HG03066 (cell line): ENCODE measurements around the gene PNKD.
A peak's percentile ranks its signal among the peaks of the same experiment; 100 is the strongest.

Experiments
- ATAC-seq: cut with Tn5 transposase; IDR thresholded peaks from one replicate; pipeline ENCODE4 v1.9.1; 2021; ENCODE audit warnings: low read depth; ENCODE audit not compliant: unreplicated experiment

The PNKD gene, protein sequence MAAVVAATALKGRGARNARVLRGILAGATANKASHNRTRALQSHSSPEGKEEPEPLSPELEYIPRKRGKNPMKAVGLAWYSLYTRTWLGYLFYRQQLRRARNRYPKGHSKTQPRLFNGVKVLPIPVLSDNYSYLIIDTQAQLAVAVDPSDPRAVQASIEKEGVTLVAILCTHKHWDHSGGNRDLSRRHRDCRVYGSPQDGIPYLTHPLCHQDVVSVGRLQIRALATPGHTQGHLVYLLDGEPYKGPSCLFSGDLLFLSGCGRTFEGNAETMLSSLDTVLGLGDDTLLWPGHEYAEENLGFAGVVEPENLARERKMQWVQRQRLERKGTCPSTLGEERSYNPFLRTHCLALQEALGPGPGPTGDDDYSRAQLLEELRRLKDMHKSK

DNA sequence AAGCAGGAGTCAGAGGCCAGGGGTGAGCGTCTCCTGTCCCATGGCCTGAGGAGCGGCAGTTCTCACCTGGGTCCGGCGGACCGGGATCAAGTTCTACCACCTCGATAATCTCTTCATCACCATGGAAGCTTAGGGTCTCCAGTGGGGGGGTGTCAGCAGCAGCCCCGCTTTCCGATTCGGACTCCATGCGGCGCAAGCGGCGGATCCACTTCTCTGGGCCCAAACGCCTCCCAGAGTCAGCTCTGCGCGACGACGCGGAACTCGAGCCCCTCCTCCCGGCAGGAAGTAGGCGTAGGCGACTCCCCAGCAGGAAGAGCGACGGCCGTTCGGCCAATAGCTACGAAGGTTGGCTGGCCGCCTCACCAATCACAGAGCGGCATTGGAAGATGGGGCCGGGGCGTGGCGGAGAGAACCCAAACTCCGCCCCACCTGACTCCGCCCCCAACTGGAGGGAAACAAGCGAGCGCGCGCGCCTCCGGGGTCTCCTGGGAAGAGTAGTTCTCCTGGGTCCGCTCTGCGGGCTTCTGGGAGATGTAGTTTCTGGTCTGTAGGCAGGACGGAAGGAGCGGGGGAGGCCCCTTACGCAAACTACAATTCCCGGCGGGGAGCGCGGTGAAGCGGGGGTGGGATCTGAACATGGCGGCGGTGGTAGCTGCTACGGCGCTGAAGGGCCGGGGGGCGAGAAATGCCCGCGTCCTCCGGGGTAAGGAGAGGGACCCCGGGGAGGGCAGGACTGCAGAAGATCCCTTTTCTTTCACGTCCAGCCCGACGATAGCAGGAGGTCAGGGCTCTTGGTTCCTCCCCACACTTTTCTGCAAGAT, at the start of gene PNKD, which contains the start of gene AAMP:
Gene PNKD (plus strand): TSS at position 620 of the 821 bp plus-strand sequence. CDS start 17 bp downstream, at position 637.
Gene AAMP (minus strand): TSS at position 238 of the 821 bp plus-strand sequence. CDS start 51 bp downstream, at position 187.
- peak; percentile 87 for ATAC-seq

DNA sequence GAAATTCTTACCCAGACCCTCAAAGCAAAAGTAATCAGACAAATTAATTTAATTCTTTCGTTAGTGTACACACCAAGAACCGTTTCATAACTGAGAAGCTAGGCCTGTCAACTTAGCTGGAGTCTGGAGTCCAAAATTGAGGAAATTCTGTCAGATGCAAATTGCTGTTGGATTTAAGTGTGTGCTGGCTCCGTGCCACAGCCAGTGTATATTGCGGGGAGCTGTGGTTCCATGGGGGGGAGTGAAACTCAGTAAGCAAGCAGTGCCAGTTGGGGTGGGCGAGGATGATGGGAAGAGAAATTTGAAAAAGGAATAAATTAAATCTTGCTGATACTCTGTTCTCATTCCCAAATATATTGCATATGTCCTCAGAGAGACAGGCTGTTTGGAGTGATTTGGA, 49.3 kb upstream of the PNKD start:
- no peak for ATAC-seq

DNA sequence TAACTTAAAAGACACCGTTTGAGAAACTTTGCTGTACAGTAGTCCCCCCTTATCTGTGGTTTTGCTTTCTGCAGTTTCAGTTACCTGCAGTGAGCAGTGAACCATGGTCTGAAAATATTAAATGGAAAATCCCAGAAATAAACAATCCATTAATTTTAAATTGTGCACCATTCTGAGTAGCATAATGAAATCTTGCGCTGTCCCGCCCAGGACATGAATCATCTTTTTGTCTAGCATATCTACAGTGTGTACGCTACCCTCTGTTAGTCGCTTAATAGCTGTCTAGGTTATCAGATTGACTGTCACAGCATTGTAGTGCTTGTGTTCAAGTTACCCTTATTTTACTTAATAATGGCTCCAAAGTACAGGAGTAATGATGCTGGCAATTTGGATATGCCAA, 47.3 kb upstream of the PNKD start:
- ATAC-seq, result no peak

DNA sequence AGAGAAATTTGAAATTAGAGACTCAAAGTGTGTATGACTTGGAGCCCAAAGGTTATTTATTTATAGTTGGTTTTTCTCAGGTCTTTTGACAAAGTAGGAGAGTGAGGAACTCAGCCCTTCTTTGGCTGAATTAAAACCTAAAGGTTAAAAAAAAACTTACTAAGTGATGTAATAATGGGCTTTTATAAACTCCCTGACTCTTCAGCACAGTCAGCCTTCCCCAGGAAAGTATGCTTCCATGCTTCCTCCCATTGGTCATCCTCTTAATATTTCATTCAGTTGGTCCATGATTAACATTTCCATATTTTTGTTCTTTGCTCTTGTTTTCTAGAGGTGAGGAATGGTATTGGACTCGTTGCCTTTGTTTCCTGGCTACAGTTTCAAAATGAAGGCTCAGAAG, 46.1 kb upstream of the PNKD start:
- ATAC-seq, result no peak

DNA sequence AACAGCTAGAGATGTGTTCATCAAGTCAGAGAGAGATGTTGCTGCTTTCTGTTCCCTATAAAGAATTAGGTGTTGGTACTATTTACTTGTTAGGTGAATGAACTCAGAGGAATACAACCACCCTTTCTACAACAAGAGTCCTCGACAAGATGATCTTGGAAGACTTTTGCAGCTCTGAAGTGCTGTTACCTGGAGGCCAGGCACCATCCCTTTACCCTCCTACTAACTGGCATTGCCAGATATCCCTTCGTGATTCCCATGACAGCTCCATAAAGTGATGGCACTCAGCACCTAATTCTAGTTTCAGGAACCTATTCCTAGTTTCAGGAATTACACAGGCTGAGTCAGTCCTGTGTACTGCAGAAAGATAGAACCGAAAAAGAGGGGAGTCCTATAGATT, 43.4 kb upstream of the PNKD start:
- no peak for ATAC-seq

DNA sequence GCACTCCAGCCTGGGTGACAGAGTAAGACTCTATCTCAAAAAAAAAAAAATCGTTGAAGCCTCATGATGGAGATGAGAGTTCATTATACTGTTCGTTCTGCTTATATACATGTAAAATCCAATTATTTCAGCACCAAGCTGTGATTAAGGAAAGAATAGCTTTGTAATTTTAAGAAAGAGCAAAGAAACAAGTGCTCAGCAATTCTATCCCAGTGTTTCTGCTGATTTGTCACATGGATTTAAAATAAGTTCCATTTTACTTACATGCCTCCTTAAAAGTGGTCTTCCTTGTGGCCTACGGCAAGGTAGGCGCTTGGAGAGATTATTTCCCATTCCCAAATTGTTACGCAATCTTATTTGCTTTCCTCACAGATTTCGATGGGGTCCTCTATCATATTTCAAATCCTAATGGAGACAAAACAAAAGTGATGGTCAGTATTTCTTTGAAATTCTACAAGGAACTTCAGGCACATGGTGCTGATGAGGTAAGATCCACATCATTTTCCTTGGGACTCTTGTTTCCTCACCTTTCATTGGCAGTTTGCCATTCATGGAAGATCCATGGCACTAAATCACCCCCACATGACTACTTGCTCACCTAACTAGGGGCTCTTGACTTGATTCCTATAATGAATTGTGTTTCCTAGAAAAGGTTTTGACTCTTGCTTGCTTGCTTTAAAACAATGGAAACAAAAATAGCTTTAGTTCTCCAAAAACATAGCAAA, 41.8 kb upstream of the PNKD start:
- no peak for ATAC-seq

DNA sequence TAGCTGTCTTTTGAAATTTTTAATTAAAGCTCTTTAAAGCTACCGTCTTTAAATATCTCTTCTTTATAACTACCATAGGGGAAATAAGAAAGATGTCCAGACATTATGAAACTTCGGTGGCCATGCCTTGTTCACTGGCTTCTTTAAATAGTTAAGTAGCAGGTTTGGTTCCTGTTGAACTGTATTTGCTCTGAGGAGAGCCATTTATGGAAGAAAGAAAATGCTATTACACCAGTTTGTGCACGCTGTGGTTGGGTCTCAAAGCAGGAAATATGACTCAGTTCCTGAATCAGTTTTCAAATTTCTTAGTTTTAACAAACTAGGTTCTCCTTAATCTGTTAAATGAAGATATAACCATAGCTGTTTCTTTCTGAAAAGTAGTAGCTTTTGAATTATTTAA, 41.1 kb upstream of the PNKD start:
- peak; percentile 90 for ATAC-seq

DNA sequence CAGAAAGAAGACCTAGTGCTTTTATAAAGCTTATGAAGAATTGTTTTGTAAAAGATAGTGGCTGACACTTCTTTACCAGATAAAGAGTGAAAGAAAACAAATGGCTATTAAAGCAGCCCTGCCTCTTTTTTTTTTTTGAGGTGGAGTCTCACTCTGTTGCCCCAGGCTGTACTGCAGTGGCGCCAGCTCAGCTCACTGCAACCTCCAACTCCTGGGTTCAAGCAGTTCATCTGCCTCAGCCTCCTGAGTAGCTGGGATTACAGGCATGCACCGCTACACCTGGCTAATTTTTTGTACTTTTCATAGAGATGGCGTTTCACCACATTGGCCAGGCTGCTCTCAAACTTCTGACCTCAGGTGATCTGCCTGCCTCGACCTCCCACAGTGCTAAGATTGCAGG, 40.5 kb upstream of the PNKD start:
- no peak for ATAC-seq

DNA sequence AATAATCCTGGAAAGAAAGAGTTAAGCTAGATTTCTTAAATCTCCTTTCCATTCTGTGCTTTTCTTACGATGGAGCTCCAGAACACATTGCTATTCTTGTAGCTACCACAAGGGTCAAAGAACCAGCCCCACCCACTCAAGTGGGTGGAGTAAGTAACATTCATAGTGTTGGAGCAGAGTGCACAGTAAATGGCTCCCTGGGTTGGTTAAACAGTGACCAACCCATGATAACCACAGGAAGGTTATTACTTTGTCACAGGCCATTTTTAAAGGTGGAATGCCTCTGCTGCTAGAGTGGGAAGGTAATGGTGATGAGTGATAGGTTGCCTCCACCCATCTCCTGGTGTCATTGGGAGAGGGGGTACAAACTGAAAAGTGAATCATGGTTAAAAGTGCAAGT, 39.4 kb upstream of the PNKD start:
- ATAC-seq, result peak; percentile 43

DNA sequence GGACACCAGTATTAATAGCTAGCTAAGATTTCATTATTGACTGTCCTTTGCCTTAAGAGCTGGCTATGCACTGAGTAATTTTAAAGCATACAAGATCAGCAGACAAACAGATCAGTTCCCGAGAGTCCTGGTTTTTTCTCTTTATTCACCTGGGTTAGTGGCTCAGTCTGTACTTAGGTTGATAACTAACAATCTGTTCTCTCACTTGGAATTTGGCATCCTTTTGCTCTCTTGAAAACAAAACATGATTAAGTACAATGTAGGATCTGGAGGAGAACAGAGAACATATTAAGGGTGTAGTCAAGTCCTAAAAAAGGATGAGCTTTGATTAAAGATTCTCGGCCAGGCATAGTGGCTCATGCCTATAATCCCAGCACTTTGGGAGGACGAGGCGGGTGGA, 36.8 kb upstream of the PNKD start:
- no peak for ATAC-seq

DNA sequence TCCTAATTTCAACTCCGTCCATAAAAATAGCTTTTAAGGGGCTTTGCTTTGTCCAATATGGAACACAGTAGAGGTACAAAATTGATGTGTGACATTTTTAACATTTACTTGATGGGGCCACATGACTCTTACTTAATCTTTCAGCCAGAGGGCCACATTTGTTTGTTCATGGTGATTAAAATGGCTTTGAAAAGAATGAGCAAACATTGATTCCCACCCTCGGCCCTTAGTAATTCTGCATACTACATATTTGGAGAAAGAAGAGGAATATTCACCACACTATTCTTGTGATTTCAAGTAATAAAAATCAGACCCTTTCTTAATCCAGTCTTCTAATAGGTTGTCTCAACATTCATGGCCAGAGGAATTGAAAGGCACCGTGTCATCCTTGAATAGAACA, 35.8 kb upstream of the PNKD start:
- no peak for ATAC-seq

DNA sequence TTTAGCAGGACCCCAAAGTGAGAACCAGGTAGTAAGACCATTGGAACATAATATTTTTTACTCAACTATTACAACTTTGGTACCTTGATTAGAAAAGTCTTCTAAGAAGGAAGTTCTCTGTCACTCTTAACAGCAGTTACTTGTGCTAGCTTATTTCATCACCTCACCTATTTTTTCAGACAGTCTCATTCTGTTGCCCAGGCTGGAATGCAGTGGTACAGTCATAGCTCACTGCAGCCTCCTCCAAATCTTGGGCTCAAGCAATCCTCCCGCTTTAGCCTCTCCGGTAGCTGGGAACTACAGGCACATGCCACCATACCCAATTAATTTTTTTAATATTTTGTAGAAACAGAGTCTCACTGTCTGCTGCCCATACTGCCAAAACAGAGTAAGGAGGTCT, 35.3 kb upstream of the PNKD start:
- no peak for ATAC-seq

DNA sequence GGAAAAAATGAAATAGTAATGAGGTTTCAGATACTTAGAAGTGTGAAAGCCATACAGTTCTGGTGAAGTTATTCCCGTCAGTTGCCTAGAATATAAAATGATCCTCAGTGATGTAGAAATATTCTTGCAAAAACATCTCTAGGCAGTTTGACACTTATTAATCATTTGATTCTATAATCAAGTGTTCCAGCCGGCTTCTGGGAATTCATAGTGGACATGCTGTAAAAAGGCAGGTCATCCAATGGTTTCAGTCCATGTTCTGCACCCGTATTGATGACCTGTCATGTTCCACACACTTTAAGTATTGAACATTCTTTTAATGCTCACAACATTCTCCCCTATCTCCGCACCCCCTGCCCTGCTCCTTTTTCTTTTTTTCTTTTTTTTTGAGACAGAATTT, 33.5 kb upstream of the PNKD start:
- no peak for ATAC-seq

DNA sequence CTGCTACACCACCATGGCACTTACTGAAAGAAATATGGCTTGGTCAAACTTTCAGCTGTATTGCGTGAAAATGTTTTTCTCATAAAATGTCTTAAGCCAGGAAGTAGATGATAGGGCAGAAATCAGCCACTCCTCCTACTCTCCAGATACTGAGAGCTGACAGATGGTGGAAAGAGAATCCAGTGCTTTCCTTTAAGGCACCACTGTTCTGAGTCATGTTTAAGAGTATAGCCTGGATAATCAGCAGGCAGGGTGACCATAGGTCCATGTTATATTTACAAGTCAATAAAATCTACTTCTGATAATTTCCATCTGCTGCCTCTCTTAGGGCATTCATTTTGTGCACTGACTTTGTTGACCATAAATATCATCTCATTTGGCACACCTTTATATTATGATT, 31.4 kb upstream of the PNKD start:
- no peak for ATAC-seq

DNA sequence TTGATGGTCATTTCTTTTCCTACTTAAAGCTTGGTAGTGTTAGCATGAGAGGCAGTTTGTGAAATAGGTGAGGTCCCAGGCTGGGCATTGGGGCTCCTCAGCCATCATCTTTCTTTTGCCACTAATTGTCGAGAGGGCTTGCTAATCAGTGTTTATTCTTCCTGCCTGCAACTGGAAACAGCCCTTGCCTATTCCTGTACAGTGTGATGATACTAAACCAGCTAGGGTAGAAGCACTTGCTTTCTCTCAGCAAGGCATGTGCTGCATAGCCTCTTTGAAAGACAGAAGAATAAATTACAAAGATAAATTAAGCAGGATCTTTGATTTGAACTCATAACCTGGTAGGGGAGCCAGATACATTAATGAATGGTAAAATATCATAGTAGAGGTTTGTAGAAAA, 26.1 kb upstream of the PNKD start:
- no peak for ATAC-seq

DNA sequence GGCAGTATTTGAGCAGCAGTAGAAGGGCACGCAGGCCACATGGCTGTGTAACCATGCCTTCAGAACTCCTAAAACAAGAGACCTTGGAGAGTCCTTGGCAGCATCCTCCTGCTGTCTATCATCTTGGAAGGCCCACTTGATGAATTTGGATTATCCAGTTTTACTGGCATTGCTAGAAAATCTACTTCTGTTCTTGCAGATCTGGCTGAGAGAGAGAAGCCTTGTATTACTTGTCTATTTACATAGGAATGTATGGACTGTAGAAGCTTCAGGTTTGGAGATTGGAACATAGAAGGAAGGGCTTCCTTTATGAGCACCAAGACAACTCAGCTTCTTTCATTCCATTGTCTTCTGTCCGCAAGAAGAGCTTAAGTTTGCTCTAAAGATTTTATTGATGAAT, 25.7 kb upstream of the PNKD start:
- ATAC-seq, result no peak

DNA sequence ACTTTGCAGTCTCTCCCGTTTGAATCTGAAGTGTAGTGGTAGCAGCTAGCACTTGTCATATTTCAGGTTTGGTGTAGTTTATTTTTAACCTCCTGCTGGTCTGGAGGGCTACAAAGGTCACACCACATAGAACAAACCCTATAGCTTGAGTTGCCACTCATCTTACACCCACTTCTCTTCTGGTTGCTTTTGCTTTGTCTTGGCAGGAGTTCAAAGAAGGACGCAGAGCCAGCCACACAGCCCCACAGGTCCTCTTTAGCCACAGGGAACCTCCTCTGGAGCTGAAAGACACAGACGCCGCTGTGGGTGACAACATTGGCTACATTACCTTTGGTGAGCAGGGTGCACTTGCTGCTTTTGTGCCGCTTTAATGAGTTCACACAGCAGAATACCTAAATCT, 25.1 kb upstream of the PNKD start:
- ATAC-seq, result no peak

DNA sequence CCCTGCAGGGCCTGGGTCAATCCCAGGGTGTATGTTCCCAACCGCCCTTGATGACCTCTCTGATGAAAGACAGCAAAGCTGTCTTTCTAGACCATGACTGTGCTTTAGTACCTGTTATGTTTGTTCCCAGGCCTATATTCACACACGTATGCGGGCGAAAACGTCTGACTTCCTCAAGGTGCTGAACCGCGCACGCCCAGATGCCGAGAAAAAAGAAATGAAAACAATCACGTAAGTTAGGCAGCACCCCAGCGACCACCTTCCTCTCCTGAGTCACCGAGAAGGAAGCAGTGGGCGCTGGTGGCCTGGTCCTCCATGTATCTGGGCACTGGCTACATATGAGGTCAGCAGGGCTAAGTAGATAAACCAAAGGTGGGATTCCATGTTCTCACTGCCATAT, 20.6 kb upstream of the PNKD start:
- ATAC-seq, result no peak

DNA sequence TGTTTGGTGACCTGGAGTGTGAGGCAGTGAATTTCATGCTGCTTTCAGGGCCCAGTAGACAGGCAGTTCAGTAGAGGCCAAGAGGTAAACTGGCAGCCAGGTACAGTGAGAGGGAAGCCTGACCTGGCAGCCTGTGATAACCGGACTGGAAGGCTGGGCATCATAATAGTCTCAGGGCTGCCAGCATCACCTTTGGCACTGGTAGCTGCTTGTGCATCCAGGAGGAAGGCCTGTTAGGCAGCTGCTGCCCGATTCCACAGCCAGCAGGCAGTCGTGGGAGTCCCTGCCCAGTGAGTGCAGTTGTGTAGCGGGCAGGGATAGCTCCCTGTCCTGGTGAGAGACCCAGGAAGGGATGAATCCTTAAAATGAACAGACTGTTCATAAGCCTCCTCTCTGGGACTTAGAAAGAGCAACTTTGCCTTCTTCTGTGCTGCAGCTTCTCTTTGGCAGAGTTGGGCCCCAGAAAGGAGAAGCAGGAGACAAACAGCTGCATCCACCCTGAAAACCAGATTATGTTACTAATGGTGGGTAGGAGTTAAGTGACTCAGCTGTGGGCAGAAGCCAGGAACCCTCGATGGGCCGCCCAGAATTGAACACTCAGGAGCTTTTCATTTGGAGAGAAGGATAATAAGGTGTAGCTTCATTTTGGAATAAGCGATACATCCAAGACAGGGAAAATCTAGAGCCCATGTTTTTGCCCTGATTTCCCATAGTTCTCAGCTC, 17.6 kb upstream of the PNKD start:
- ATAC-seq, result no peak

DNA sequence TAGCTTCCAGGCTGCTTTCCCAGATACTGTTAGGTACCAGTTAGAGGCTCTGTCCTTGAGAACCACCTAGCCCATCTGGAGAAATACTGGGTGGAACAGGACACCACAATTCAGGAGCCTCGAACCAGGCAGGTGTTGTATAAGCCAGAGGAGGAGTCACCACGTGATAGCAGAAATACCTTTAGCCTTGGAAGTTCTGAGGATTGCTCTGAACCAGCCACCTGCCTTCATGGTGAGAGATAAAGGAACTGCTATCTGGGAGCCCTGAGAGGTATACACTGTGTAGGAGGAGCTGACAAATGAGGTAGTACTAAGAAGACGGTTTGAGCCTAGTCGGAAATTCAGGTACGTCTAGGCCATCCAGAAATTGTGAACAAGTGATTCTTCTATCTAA, 17.1 kb upstream of the PNKD start:
- no peak for ATAC-seq

DNA sequence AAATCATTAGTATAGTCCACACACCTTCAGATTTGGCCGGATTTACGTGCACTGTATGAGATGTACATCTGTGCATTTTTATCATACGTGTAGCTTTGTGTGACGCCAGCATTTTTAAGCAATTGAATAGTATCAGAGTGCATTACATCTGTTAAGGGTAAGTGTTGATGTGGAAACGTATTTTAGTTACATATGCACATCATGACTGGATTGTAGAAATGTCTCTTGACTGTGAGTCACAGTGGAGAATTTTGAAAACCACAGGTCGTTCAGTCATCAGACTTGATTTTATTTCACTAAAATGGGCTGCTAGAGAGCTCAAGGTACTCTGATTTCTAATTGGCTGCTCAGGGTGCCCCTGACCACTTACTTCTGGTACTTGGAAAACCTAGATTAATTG, 14.9 kb upstream of the PNKD start:
- no peak for ATAC-seq
